Ishikawa (cell line): ENCODE results near the gene ST8SIA1.

Experiments used
- CEBPB ChIP-seq: IDR thresholded peaks from 2 replicates; pipeline ENCODE4 v1.6.1; 2012
- CREB1 ChIP-seq: IDR thresholded peaks from 2 replicates; pipeline ENCODE4 v1.6.1; 2012; ENCODE audit warnings: low read depth
- EGR1 ChIP-seq: IDR thresholded peaks from 2 replicates; pipeline ENCODE4 v1.6.1; 2012
- EP300 ChIP-seq: IDR thresholded peaks from 2 replicates; pipeline ENCODE4 v1.6.1; 2012; ENCODE audit warnings: borderline replicate concordance
- FOXM1 ChIP-seq: IDR thresholded peaks from 2 replicates; pipeline ENCODE4 v1.6.1; 2012; ENCODE audit warnings: low read depth, borderline replicate concordance
- MAX ChIP-seq: IDR thresholded peaks from 2 replicates; pipeline ENCODE4 v1.6.1; 2012
- NFIC ChIP-seq: IDR thresholded peaks from 2 replicates; pipeline ENCODE4 v1.6.1; 2012
- RAD21 ChIP-seq: IDR thresholded peaks from 2 replicates; pipeline ENCODE4 v1.6.1; 2012; ENCODE audit warnings: low read depth
- REST ChIP-seq: IDR thresholded peaks from 2 replicates; pipeline ENCODE4 v1.6.1; 2012; ENCODE audit warnings: low read depth, mild to moderate bottlenecking
- TAF1 ChIP-seq: IDR thresholded peaks from 2 replicates; pipeline ENCODE4 v1.6.1; 2012; ENCODE audit warnings: low read depth, mild to moderate bottlenecking
- TCF12 ChIP-seq: IDR thresholded peaks from 2 replicates; pipeline ENCODE4 v1.6.1; 2012; ENCODE audit warnings: low read depth
- TEAD4 ChIP-seq: IDR thresholded peaks from 2 replicates; pipeline ENCODE4 v1.6.1; 2012
- USF1 ChIP-seq: IDR thresholded peaks from 2 replicates; pipeline ENCODE4 v1.6.1; 2012
- YY1 ChIP-seq: IDR thresholded peaks from 2 replicates; pipeline ENCODE4 v1.6.1; 2012; ENCODE audit warnings: low read depth
- ZBTB7A ChIP-seq: IDR thresholded peaks from 2 replicates; pipeline ENCODE4 v1.6.1; 2012; ENCODE audit warnings: low read depth

ST8SIA1 gene

GRCh38 chr12:22254478-22254877, 80.0 kb downstream of the ST8SIA1 start:
- no peak for TF ChIP-seq EGR1
- TF ChIP-seq REST, result no peak
- no peak for TF ChIP-seq EP300
- no peak for TF ChIP-seq MAX
- no peak for TF ChIP-seq TAF1
- no peak for TF ChIP-seq CREB1
- TF ChIP-seq USF1, result no peak
- no peak for TF ChIP-seq NFIC
- TF ChIP-seq YY1, result no peak
- TF ChIP-seq TEAD4, result no peak
- TF ChIP-seq RAD21, result no peak
- TF ChIP-seq FOXM1, result no peak
- TF ChIP-seq ZBTB7A, result no peak
- TF ChIP-seq TCF12, result no peak
- no peak for TF ChIP-seq CEBPB

GRCh38 chr12:22252057-22252456, 82.5 kb downstream of the ST8SIA1 start:
- TF ChIP-seq ZBTB7A (no peak), TAF1 (no peak)

- no peak for TF ChIP-seq RAD21
- TF ChIP-seq YY1, result no peak
Measured at GRCh38 chr12:22250762-22251161, 83.7 kb downstream of the ST8SIA1 start.

GRCh38 chr12:22248571-22249115, 85.9 kb downstream of the ST8SIA1 start:
- TF ChIP-seq TCF12 (no peak), REST (no peak), EGR1 (no peak), EP300 (no peak), RAD21 (no peak), CEBPB (no peak), TEAD4 (no peak), ZBTB7A (no peak), NFIC (no peak), YY1 (no peak), USF1 (no peak), MAX (no peak), CREB1 (no peak)

GRCh38 chr12:22248121-22248520, 86.4 kb downstream of the ST8SIA1 start:
- TF ChIP-seq RAD21 (no peak), USF1 (no peak), REST (no peak), YY1 (no peak), CEBPB (no peak), TAF1 (no peak), EGR1 (no peak), TEAD4 (no peak), FOXM1 (no peak), ZBTB7A (no peak), CREB1 (no peak), NFIC (no peak), EP300 (no peak), TCF12 (no peak), MAX (no peak)
